HepG2 (cell line): ENCODE measurements around the gene TLCD3B. TPM values are rescaled to one million over a fixed set of nuclear protein-coding genes. Genes with fewer than 3 reads are reported as not detected.

ENCODE experiments used
- ATAC-seq: fragments of 200-7000 bp; cut with Tn5 transposase; 3 replicates; pipeline ENCODE4 v1.9.1; 2020; ENCODE audit warnings: mild to moderate bottlenecking, moderate library complexity
- BruUV-seq: library from RNA; stranded (reverse); fragments of 400-500 nt; replicated peaks from 2 replicates; lab custom pipeline; 2021; lab: Mats Ljungman, UMichigan
- CTCF ChIA-PET: fragments of 300-600 bp; formaldehyde crosslinking; extraction: SDS; loops from one replicate; lab custom pipeline; 2021; ENCODE audit warnings: low total read pairs, inconsistent platforms, low intra/inter-chr PET ratio; lab: Yijun Ruan, JAX
- POLR2A ChIA-PET: fragments of 350-600 bp; sonication (Branson Sonifier 250); formaldehyde crosslinking; loops from one replicate; lab custom pipeline; 2020; ENCODE audit warnings: antibody characterized with exemption, inconsistent platforms; lab: Yijun Ruan, JAX
- DNase-seq: peaks from one replicate; pipeline ENCODE4 v3.0.0-alpha.2; 2015; ENCODE audit warnings: low spot score
- FAIRE-seq: peaks from 3 replicates; lab custom pipeline; 2011; peaks lifted over from hg19 to GRCh38; lab: Jason Lieb, UNC
- H2AFZ ChIP-seq: one replicate; pipeline ENCODE4 v1.6.1; 2011; ENCODE audit warnings: low read length, inconsistent platforms
- H3K27ac ChIP-seq: fragments of 300-600 bp; 3 replicates; pipeline ENCODE4 v1.8.0; 2011; ENCODE audit warnings: mixed run types, mild to moderate bottlenecking, mixed read lengths, low read length, inconsistent platforms; ENCODE audit not compliant: insufficient read depth; ENCODE audit errors: extremely low read length
- H3K27me3 ChIP-seq, 2 experiments: fragments of 200-600 bp in 1 of 2; 2 replicates in 1 of 2; 3 replicates in 1 of 2; pipeline versions ENCODE4 v1.6.0 to v1.8.0; 2011; ENCODE audit warnings: low read length in 2 of 2, mild to moderate bottlenecking in 2 of 2, moderate library complexity in 2 of 2, inconsistent platforms in 1 of 2; ENCODE audit not compliant: insufficient read depth in 2 of 2, control insufficient read depth in 1 of 2
- H3K36me3 ChIP-seq, 2 experiments: fragments of 200-600 bp in 1 of 2; replicated peaks in 1 of 2; 2 replicates in 1 of 2; 3 replicates in 1 of 2; pipeline versions ENCODE4 v1.5.1 to v1.8.0; 2011; ENCODE audit warnings: low read length in 2 of 2, inconsistent platforms in 1 of 2; ENCODE audit not compliant: insufficient read depth in 2 of 2, control insufficient read depth in 1 of 2
- H3K4me1 ChIP-seq: 2 replicates; pipeline ENCODE4 v1.5.1; 2012; ENCODE audit warnings: low read length, inconsistent platforms; ENCODE audit not compliant: insufficient read depth
- H3K4me2 ChIP-seq: 2 replicates; pipeline ENCODE4 v1.6.0; 2011; ENCODE audit warnings: low read depth, low read length, inconsistent platforms
- H3K4me3 ChIP-seq, 3 experiments: fragments of 200-600 bp in 1 of 3; sonication (generic), shearing (Covaris generic) in 1 of 3; replicated peaks in 1 of 3; 2 replicates each; pipeline ENCODE4 v1.5.1; 2011 to 2016; ENCODE audit warnings: low read length in 3 of 3, inconsistent platforms in 2 of 3, low read depth in 2 of 3, mild to moderate bottlenecking in 2 of 3, control low read depth in 1 of 3, mixed read lengths in 1 of 3; ENCODE audit not compliant: insufficient read depth in 1 of 3
- H3K79me2 ChIP-seq: one replicate; pipeline ENCODE4 v1.6.1; 2011; ENCODE audit warnings: low read length, inconsistent platforms; ENCODE audit not compliant: insufficient read depth
- H3K9ac ChIP-seq: 2 replicates; pipeline ENCODE4 v1.6.0; 2011; ENCODE audit warnings: mild to moderate bottlenecking, low read depth, low read length, inconsistent platforms; ENCODE audit not compliant: insufficient read depth
- H3K9me3 ChIP-seq: 2 replicates; pipeline ENCODE4 v1.5.1; 2012; ENCODE audit warnings: mild to moderate bottlenecking, low read length
- H4K20me1 ChIP-seq: 2 replicates; pipeline ENCODE4 v1.6.0; 2011; ENCODE audit warnings: inconsistent platforms, mild to moderate bottlenecking, low read length, moderate library complexity; ENCODE audit not compliant: insufficient read depth
- CHD4 ChIP-seq: fragments of 200-600 bp; sonication (generic); IDR thresholded peaks from 2 replicates; pipeline ENCODE4 v1.7.0; 2017; ENCODE audit warnings: mild to moderate bottlenecking, low read length, borderline replicate concordance
- EED ChIP-seq: sonication (generic); formaldehyde crosslinking; IDR thresholded peaks from 2 replicates; pipeline ENCODE4 v1.5.0; 2020; ENCODE audit warnings: mild to moderate bottlenecking, missing genetic modification reagents
- HOXA5 ChIP-seq: sonication (generic); formaldehyde crosslinking; IDR thresholded peaks from 2 replicates; pipeline ENCODE4 v1.4.0; 2020; ENCODE audit warnings: missing genetic modification reagents
- MAFG ChIP-seq: sonication (generic); formaldehyde crosslinking; IDR thresholded peaks from 2 replicates; pipeline ENCODE4 v1.5.1; 2020; ENCODE audit warnings: mild to moderate bottlenecking, missing genetic modification reagents
- PCBP2 ChIP-seq: fragments of 200-400 bp; formaldehyde crosslinking; optimal IDR thresholded peaks from 2 replicates; pipeline ENCODE3; 2018; ENCODE audit warnings: low read length, low read depth; ENCODE audit not compliant: poor library complexity, severe bottlenecking
- RARA ChIP-seq: IDR thresholded peaks from 2 replicates; pipeline ENCODE4 v1.6.1; 2016; ENCODE audit warnings: missing genetic modification reagents, missing compliant biosample characterization
- TP53 ChIP-seq: sonication (generic); formaldehyde crosslinking; conservative IDR thresholded peaks from 2 replicates; pipeline ENCODE4 v1.4.0; 2020; ENCODE audit warnings: missing genetic modification reagents
- ZFAT ChIP-seq: sonication (generic); formaldehyde crosslinking; conservative IDR thresholded peaks from 2 replicates; pipeline ENCODE4 v1.8.1; 2023; ENCODE audit warnings: missing genetic modification reagents, inconsistent platforms
- ZNF780A ChIP-seq: sonication (generic); formaldehyde crosslinking; IDR thresholded peaks from 2 replicates; pipeline ENCODE4 v1.8.0; 2022; ENCODE audit warnings: mild to moderate bottlenecking, missing genetic modification reagents, moderate library complexity
- WGBS: methylation state at CpG from one replicate; pipeline ENCODE4 v1.1.6; 2017; ENCODE audit warnings: low lambda C conversion rate; 5-methylcytosine and 5-hydroxymethylcytosine counted together
- in situ Hi-C: cut with HindIII; loops from 2 replicates; pipeline ENCODE4 v1.10.0; 2017; ENCODE audit warnings: low pct_unique_long_range_greater_than_20kb; ENCODE audit not compliant: extremely low pct_ligation_motif_present
- intact Hi-C: fragments of 100-400 bp; cut with micrococcal nuclease; formaldehyde crosslinking; loops from one replicate; pipeline ENCODE4 v1.10.0; 2022; ENCODE audit not compliant: unreplicated experiment
- polyA plus RNA-seq, 8 experiments: library from polyadenylated mRNA; depleted of rRNA in 3 of 8; stranded (reverse) in 7 of 8; unstranded in 1 of 8; fragments of >200 nt; fragmentation: Illumina TruSeq in 4 of 8; extraction: Trizol in 4 of 8; gene quantifications; 2 replicates each; pipeline versions ENCODE4 v1.2.1 to v1.2.3, GENCODE V29; 2011 to 2016; ENCODE audit warnings: low read depth in 4 of 8, missing spikeins in 1 of 8, mixed read lengths in 1 of 8; ENCODE audit not compliant: insufficient read depth in 1 of 8
- total RNA-seq, 5 experiments: library from RNA; depleted of rRNA; stranded (reverse); fragments of >200 nt; fragmentation: Illumina TruSeq; extraction: Trizol; gene quantifications; 2 replicates each; pipeline ENCODE4 v1.2.3, GENCODE V29; 2016; ENCODE audit warnings: low read depth in 1 of 5
- TF ChIP-seq, protein P1 (sequence below): sonication (generic); formaldehyde crosslinking; IDR thresholded peaks from 2 replicates; pipeline ENCODE4 v1.4.0; 2020; ENCODE audit warnings: missing genetic modification reagents
- TF ChIP-seq, protein P2 (sequence below): sonication (generic); formaldehyde crosslinking; IDR thresholded peaks from 2 replicates; pipeline ENCODE4 v1.5.1; 2020; ENCODE audit warnings: mild to moderate bottlenecking, missing genetic modification reagents, moderate library complexity
- TF ChIP-seq, protein P3 (sequence below): sonication (generic); formaldehyde crosslinking; IDR thresholded peaks from 2 replicates; pipeline ENCODE4 v1.4.0; 2020; ENCODE audit warnings: mild to moderate bottlenecking, missing genetic modification reagents

Gene TLCD3B
- total and polyA plus RNA-seq, 2 of the 13 experiments (the other 11 are each of a cell fraction or from before 2014, with no cell fraction given): not detected

DNA sequence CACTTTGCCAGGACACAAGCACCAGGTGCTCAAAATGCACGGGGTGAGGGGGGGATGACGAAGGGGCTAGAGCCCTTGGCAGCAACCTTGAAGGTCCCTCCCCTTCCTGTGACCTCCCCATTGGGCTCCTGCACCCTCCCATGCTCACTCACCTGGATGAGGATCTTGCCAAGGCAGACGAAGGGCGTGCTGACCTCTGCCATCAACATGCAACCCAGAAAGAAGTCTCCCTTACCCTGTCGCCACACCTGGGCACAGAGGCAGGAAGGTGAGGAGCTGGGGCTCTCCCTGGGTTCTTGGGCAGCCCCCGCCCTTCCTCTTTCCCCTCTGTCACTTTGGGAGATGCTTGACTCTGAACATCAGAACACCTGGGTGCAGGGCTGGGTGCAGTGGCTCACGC lies 5.5 kb downstream of the TLCD3B start:
- TF ChIP-seq, protein P1, sequence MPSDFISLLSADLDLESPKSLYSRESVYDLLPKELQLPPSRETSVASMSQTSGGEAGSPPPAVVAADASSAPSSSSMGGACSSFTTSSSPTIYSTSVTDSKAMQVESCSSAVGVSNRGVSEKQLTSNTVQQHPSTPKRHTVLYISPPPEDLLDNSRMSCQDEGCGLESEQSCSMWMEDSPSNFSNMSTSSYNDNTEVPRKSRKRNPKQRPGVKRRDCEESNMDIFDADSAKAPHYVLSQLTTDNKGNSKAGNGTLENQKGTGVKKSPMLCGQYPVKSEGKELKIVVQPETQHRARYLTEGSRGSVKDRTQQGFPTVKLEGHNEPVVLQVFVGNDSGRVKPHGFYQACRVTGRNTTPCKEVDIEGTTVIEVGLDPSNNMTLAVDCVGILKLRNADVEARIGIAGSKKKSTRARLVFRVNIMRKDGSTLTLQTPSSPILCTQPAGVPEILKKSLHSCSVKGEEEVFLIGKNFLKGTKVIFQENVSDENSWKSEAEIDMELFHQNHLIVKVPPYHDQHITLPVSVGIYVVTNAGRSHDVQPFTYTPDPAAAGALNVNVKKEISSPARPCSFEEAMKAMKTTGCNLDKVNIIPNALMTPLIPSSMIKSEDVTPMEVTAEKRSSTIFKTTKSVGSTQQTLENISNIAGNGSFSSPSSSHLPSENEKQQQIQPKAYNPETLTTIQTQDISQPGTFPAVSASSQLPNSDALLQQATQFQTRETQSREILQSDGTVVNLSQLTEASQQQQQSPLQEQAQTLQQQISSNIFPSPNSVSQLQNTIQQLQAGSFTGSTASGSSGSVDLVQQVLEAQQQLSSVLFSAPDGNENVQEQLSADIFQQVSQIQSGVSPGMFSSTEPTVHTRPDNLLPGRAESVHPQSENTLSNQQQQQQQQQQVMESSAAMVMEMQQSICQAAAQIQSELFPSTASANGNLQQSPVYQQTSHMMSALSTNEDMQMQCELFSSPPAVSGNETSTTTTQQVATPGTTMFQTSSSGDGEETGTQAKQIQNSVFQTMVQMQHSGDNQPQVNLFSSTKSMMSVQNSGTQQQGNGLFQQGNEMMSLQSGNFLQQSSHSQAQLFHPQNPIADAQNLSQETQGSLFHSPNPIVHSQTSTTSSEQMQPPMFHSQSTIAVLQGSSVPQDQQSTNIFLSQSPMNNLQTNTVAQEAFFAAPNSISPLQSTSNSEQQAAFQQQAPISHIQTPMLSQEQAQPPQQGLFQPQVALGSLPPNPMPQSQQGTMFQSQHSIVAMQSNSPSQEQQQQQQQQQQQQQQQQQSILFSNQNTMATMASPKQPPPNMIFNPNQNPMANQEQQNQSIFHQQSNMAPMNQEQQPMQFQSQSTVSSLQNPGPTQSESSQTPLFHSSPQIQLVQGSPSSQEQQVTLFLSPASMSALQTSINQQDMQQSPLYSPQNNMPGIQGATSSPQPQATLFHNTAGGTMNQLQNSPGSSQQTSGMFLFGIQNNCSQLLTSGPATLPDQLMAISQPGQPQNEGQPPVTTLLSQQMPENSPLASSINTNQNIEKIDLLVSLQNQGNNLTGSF (CRISPR knock-in tag): no peak
- TF ChIP-seq RARA (CRISPR knock-in tag) (no peak), MAFG (no peak), PCBP2 (no peak), ZNF780A (CRISPR knock-in tag) (no peak), HOXA5 (CRISPR knock-in tag) (no peak), ZFAT (no peak), CHD4 (no peak), TP53 (CRISPR knock-in tag) (no peak), EED (no peak)
- TF ChIP-seq, protein P2, sequence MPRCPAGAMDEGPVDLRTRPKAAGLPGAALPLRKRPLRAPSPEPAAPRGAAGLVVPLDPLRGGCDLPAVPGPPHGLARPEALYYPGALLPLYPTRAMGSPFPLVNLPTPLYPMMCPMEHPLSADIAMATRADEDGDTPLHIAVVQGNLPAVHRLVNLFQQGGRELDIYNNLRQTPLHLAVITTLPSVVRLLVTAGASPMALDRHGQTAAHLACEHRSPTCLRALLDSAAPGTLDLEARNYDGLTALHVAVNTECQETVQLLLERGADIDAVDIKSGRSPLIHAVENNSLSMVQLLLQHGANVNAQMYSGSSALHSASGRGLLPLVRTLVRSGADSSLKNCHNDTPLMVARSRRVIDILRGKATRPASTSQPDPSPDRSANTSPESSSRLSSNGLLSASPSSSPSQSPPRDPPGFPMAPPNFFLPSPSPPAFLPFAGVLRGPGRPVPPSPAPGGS (CRISPR knock-in tag): no peak
- TF ChIP-seq, protein P3, sequence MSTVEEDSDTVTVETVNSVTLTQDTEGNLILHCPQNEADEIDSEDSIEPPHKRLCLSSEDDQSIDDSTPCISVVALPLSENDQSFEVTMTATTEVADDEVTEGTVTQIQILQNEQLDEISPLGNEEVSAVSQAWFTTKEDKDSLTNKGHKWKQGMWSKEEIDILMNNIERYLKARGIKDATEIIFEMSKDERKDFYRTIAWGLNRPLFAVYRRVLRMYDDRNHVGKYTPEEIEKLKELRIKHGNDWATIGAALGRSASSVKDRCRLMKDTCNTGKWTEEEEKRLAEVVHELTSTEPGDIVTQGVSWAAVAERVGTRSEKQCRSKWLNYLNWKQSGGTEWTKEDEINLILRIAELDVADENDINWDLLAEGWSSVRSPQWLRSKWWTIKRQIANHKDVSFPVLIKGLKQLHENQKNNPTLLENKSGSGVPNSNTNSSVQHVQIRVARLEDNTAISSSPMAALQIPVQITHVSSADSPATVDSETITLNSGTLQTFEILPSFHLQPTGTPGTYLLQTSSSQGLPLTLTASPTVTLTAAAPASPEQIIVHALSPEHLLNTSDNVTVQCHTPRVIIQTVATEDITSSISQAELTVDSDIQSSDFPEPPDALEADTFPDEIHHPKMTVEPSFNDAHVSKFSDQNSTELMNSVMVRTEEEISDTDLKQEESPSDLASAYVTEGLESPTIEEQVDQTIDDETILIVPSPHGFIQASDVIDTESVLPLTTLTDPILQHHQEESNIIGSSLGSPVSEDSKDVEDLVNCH (CRISPR knock-in tag): no peak
- ATAC-seq (no peak), DNase-seq (no peak), FAIRE-seq (no peak)
- Histone ChIP-seq H3K79me2 (no peaks in the 10 kb centered on the region), H4K20me1 (no peaks in the 10 kb centered on the region), H3K4me2 (no peak overlapping the region), H2AFZ (no peak overlapping the region), H3K4me3 (no peak overlapping the region), H3K27ac (no peak overlapping the region), H3K4me1 (peaks cover 9% of the 10 kb centered on the region; the same call in 1 of the 2 replicates), H3K36me3 (no peaks in the 10 kb centered on the region), H3K9me3 (no peaks in the 10 kb centered on the region), H3K9ac (no peak overlapping the region), H3K27me3 (peaks cover 34 to 85% of the 10 kb centered on the region in 2 experiments)
- in situ Hi-C loops (no loop called here), intact Hi-C loops (no loop called here)
- 6% methylated on average over 7 of the region's 7 CpGs for WGBS
- POLR2A ChIA-PET: no interaction called here
- CTCF ChIA-PET: no interaction called here
- BruUV-seq: no TSS peak
